Stimulated activated CD8-positive, alpha-beta memory T cell treated with anti-CD3 and anti-CD28 coated beads, Interleukin-15, amount 100 ng/mL, for 48 hours (primary cell): Measurements from ENCODE around the gene VPS13D.
"Not testable (repeated sequence)": the region's sequence is repeated elsewhere in the genome, so short reads cannot be mapped to it uniquely, and the experiment has no call there.

ENCODE experiments used
- DNase-seq, 2 donors: peaks; one replicate each; pipeline ENCODE4 v3.0.0-alpha.2; 2020; ENCODE audit warnings: low read depth in 2 of 2

VPS13D gene

DNA sequence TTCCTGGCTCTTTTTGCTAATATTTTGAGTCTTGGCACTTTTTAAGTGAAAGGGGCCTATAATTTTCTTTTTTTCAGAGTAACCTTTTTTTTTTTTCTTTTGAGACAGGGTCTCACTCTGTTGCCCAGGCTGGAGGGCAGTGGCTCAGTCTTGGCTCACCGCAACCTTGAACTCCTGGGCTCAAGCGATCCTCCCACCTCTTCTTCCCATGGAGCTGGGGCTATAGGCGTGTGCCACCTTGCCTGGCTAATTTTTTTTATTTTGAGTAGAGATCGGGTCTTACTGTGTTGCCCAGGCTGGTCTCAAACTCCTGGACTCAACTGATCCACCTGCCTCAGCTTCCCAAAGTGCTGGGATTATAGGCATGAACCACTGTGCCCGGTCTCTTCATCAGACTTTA is 285.4 kb downstream of the VPS13D start:
- no peak for DNase-seq

DNA sequence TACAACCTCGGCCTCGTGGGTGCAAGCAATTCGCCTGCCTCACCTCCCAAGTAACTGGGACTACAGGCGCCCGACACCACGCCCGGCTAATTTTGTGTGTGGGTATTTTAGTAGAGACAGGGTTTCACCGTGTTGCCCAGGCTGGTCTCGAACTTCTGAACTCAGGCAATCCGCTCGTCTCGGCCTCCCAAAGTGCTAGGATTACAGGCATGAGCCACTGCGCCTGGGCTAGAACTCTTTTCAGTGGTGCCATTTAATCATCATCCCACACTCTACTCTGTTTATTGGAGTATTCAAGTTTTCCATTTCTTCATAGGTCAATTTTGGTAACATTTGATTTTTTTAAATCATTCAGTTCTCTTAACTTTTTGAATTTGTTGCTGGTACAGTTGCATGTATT is 286.9 kb downstream of the VPS13D start:
- no peak for DNase-seq

DNA sequence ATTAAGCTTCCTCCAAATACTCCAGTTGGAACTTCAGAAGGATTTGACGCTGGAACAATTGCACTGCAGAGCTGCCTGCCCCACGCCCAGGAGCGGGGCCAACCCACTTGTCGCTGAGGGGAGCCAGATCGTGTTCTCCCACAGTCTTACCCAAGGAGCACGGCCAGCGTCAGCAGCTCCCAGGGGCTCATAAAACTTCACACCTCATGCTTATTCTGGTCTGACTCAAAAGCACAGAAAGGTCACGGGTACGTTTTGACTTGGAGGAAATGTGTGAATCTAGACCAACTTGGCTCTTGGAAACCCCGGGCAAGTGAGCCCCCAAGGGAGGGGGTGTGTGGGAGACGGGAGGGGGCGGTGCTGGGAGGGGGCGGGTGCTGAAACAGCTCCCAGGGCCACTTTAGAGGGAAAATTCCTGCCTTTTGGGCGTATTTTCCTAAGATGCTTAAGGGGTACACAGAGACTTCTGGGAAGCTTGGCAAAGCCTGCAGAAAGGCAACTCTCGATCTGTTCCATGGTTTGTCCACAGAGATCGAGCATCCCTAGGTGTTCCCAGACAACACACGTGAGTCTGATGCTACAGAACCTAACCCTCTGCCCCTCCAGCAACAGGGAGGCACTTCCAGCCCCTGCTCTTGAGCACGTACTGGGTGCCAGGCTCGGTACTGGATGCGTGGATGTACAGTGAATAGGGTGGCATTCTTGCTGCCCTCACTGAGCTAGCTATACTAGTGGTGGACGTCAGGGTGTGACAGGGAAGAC is 289.3 kb downstream of the VPS13D start:
- DNase-seq = peak; percentile 61 to 62

DNA sequence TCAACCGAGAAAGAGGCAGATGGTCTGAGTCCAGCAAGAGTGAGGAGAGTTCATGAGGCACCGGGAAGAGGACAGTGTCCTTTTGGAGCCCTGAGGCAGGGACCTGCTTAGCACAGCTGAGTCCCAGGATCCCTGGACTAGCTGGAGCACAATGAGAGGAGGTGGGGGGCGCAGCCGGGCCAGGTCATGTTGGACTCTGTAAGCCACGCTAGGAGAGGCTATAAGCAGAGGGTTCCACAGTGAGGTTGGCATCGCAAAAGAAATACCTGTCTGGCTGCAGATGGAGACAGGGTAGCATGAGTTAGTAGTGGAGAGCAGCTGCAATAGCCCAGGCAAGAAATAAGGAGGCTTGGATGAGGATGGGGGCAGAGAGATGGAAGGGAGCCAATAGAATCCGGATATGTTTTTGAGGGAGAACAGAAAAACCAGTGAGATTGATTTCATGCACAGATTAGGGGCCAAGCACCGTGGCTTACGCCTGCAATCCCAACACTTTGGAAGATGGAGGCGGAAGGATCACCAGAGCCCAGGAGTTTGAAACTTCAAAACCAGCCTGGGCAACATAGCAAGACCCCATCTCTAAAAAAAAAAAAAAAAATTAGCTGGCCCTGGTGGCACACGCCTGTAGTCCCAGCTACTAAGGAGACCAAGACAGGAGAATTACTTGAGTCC is 290.0 kb downstream of the VPS13D start:
- no peak for DNase-seq

DNA sequence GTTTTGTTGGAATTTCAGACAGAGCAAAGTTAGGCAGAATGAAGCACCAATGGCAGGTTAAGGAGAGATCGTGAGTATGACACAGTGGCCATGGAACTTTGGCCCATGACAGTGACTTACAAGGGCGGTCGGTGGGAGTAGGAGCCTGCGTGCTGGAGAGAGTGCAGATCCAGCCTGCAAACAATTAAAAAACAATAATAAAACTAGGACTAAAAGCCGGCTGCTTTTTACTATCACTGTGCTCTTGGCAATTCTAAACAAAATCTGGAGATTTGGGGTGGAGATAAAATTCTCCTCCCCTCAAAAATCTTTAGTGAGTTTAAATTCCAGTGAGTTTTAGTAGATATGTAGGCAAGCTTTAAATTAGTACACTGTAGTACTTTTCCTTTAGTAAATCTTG is 291.3 kb downstream of the VPS13D start:
- DNase-seq = no peak

DNA sequence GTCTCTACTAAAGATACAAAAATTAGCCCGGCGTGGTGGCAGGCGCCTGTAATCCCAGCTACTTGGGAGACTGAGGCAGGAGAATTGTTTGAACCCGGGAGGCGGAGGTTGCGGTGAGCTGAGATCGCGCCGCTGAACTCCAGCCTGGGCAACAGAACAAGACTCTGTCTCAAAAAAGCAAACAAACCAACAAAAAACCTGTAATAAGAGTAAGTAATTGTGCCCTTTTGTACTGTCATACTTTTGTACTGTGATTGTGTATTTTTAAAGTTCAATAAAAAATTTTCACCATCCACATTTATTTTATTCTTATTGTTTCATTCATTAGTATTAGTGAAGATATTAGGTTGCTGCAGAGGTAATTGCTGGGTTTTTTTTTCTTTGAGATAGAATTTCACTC is 292.9 kb downstream of the VPS13D start:
- not testable (repeated sequence) for DNase-seq

DNA sequence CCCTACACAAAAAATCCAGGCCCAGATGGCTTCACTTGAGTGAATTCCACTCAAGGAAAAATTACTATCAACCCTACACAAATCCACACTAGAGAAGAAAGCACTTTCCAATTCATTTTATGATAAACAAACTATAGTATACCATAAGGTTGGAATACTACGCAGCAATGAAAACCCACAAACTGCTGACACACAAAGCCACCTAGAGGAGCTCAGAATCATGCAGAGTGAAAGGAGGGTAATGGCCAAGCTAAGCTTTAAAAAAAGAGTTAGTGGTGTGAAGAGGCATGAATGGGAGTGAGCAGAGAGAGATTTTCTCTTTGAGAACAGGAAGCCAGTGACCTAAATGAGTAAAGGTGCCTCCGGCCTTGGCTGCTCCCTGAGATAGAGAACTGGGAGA is 294.4 kb downstream of the VPS13D start:
- DNase-seq = no peak

DNA sequence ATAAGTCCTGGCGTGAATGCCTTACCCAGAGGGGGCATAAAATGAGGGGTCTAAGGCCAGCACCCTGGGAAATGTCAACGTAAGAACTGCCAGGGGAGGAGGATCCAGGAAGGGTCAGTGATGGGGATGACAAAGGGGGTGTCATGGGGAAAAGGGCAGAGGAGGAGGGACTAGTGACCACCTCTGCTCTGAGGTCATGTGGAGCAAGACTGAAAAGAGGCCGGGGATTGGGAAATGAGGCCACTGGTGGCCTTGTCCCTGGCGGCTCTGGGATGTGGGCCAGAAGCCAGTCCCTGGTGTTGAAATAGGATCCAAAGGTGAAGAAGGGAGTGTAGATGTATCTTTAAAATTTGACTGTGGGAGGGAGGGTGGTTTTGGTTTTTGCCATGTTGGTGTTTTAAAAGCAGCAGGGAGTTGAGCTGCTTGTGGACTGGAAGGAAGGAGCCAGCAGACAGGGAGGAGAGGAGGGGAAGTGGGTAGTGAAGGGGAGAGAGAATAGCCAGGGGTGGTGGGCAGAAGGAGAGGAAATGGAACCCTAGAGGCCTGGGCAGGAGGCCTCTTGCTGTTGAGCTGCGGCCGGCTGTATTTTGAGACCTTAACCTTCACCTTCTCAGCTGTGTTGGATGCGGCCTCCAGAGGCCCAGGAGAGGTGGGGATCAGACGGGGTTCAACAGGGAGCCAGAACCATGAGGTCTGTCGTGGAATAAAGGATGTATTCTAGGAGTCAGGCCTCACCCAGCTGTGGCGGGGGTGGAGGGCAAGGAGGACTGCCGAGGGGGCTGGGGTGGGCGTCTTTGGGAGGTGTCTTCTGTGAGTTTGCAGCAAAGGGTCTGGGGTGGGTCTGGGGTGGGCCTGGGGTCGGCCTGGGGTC is 295.7 kb downstream of the VPS13D start:
- DNase-seq = no peak

DNA sequence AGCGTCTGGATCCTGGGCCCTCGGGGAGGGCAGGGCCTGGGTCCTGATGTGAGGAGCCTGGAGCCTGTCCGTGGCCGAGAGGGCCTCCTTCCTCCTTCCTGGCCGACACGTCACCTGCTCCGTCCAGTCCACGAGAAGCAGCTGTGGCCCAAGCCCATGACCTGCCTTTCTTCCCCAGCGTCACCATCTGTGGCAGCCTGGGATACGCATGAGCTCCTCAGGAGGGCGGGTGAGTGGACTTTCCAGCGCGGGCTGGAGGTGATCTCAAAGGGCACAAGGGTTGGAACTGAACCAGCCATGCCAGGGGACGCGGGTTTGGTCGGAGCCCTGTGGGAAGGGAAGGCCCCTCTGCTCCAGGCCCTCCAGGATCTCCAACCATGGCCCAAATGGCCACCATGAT is 297.7 kb downstream of the VPS13D start:
- no peak for DNase-seq

DNA sequence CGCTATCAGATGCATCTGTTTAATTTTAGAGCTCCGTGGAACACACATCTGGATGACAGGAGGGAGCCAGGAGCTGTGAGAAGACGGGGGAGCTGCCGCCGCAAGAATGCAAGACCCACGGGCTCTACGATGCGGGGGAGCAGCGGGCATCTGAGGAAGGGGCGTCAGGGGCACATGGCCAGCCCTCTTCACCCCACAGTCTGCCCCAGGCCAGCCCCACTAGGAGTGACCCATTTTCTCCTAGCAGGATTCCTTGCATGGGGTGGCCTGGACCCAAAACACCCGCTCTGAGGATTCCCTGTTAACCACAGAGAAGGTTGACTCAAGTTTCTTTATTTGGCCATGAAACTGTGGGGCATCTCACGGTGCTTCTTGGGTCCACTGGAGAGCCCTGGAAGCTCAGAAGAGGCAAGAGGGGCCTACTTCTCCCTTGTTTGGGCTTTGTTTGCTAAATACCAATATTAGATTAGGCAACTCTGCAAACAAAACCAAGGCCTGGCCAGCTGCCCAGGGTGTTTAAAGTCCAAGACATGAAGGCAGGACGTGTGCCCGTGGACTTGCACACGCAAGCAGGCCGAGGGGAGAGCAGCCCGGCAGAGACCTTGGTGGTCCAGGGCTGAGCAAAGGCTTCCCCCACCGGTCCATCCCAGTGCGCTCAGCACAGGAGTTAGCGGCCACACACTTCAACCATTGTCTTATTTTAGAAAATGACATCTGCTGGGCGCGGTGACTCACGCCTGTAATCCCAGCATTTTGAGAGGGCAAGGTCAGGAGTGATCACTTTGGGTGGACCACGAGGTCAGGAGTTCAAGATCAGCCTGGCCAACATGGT is 298.4 kb downstream of the VPS13D start:
- DNase-seq = no peak

DNA sequence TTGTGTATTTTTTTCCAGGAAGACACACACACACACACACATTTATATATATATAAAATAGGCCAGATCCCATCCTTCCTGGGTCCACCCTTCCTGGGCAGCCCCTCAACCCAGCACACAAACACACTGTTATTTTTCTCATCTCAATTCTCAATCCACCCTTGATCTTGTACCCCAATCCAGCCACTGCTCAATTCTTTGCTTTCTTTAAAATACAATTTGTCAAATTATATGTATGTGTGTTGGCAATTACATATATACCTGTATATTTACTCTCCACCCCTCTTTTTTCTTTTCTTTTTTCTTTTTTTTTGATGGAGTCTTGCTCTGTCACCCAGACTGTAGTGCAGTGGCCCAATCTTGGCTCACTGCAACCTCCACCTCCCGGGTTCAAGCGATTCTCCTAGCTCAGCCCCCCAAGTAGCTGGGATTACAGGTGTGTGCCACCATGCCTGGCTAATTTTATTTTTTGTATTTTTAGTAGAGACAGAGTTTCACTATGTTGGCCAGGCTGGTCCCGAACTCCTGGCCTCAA is 299.9 kb downstream of the VPS13D start:
- DNase-seq = no peak

DNA sequence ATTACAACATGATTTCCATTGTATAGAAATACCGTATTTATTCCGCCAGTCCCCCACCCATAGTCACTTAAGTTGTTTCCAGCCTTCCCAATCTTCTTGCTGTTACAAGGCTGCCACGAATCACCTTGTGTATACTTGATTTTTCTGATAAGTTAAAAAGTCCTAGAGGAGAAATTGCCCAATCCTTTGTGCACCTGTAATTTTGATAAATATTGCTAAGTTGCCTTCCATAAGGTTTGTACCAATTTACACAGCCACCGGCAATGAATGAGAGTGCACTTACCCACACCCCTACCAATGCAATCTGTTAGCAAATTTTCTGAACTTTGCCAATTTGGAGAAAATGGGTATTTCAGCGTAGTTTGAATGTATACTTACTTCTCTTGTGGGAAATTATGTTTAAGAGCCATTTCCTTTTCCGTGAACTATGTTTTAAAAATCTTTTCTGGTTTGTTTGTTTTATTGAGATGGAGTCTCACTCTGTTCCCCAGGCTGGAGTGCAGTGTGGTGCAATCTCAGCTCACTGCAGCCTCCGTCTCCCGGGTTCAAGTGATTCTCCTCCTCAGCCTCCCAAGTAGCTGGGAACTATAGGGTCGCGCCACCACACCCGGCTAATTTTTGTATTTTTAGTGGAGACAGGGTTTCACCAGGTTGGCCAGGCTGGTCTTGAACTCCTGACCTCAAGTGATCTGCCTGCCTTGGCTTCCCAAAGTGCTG is 300.8 kb downstream of the VPS13D start:
- no peak for DNase-seq

DNA sequence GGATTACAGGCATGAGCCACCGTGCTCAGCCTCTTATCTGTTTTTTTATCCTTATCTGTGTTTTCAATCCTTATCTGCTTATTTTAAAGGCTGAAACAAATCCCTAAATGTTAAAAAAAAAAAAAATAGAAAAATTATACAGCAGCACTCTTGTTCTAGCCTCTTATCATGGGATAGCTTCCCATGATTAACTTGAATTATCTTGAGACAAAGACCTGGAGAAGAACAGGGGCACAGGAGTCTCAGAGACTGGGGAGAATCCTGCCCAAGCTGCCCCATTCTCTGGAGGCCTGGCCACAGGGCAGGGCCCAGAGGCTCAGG is 301.3 kb downstream of the VPS13D start:
- no peak for DNase-seq

DNA sequence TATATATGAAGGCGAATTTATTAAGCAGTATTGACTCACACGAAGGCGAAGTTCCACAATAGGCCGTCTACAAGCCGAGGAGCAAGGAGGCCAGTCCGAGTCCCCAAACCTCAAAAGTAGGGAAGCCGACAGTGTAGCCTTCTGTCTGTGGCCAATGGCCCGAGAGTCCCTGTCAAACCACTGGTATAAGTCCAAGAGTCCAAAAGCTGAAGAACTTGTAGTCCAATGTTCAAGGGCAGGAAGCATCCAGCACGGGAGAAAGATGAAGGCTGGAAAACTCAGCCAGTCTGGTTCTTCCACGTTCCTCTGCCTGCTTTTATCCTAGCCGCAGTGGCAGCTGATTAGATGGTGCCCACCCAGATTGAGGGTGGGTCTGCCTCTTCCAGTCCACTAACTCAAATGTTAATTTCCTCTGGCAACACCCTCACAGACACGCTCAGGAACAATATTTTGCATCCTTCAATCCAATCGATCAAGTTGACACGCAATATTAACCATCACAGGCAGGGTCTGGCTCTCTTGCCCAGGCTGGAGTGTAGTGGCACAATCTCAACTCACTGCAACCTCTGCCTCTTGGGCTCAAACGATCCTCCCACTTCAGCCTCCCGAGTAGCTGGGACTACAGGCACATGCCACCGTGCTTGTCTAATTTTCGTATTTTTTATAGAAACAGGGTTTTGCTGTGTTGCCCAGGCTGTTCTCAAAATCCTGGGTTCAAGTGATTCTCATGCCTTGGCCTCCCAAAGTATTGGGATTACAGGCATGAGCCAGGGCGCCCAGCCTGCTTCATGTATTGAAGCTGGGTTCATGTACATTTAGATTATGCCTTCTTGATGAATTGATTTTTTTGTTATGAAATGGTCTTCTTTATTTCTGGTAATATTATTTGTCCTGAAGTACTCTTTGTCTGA is 302.8 kb downstream of the VPS13D start:
- DNase-seq = no peak

DNA sequence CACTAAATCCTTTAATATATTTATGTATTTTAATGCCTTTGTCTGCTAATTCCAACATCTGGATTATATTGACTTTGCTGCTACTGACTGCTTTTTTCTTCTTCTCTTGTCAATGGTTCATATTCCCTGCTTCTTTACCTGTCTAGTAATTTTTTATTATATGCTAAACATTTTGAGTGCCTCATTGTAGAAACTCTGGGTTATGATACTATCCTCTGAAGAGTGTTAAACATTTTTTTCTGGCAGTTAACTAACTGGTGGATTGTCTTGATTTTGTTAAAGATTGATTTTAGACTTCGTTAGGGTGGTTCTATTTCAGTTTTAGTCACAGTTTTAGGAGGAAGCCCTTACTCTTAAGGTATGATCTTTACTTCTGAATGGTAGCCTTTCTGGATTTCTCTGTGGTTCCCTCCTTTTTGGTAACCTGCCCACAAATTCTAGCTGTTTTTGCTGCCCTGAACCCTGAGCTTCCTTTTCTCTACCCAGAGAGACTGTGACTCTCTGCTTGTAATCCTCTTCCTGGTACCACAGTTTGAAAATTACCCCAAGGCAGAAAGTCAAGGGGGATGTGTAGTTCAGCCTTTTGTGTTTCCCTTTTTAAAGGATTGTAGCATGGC is 306.3 kb downstream of the VPS13D start:
- no peak for DNase-seq

DNA sequence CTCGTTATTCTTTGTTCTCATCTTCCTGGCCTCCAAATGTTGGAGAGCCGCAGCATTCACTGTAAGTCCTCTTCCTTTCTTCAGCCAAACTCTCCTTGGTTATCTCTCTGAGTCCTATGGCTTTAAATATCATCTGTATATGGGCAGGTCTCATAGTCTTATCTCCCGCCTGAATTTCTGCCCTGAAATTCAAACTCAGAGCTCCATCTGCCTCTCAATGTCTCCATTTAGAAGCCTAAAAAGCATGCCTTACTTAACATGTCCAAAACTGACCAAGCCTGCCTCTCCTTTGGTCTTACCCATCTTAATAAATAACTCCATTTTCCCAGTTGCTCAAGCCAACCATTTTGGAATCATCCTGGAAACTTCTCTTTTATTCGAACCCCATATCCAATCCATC is 307.5 kb downstream of the VPS13D start:
- DNase-seq = no peak

DNA sequence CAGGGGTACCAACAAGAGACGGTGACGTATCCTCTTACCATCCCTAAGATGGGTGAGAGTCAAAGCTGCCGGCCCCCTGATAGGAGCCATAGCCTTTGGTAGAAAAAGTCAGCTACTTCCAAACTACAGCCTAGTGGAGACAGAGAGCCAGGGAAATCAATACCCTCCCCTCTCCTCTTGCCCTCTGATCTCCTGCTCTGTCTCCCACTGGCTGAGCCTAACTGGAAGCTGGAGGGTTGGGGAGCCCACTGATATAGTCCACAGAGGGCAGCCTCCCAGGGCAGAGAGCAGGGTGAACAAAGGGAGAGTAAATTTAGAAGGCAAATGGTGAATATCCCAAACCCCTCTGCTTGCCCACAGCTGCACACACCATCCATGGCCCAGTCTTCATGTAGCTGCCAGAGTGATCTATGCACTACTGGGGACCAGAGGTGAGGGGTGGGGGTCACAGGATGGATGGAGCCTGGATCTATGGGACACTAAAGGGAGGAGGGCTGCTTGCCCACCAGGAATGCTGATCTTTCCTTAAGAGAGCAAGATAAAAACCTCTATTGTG is 308.2 kb downstream of the VPS13D start:
- no peak for DNase-seq

DNA sequence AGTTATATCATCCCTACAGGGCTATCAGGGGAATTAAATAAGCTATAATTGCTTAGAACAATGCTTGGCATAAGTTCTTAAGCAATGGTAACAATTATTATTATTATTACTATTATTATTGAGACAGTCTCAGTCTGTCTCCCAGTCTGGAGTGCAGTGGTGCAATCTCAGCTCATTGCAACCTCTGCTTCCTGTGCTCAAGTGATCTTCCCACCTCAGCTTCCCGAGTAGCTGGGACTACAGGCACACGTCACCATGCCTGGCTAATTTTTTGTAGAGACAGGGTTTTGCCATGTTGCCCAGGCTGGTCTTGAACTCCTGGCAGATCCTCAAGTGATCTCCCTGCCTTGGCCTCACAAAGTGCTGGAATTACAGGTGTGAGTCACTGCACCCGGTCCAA is 308.7 kb downstream of the VPS13D start:
- not testable (repeated sequence) for DNase-seq

DNA sequence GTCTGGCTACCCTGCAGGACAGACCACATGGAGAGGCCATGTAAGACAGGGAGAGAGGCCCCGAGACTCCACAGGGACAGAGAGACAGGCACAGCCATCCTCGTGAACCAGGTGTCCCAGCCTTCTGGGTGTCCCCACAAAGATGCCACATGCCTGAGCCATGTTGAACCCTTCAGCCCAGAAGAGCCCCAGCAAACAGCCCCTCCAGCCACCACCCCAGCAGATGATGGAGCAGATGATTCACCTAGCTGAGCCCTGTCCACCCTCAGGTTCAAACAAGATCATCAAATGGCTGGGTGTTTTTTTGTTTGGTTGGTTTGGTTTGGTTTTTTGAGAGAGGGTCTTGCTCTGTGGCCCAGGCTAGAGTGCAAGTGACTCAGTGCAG is 309.5 kb downstream of the VPS13D start:
- DNase-seq = no peak
